Activated CD4-positive, alpha-beta T cell treated with anti-CD3 and anti-CD28 coated beads, Interleukin-2, Interleukin-4, amounts not matched to agents 100 ng/mL and 50 ng/mL, durations not matched to agents 16 hours and 8 hours (primary cell): ENCODE measurements around the gene GOLGA5.
"Not testable (repeated sequence)": the region's sequence is repeated elsewhere in the genome, so short reads cannot be mapped to it uniquely, and the experiment has no call there.

ENCODE experiments used
- DNase-seq: peaks from one replicate; pipeline ENCODE4 v3.0.0-alpha.2; 2020; ENCODE audit warnings: low spot score

The GOLGA5 gene

GRCh38 chr14:92778868-92779565 lies 15.1 kb upstream of the GOLGA5 start:
- DNase-seq: not testable (repeated sequence)

GRCh38 chr14:92780444-92781232 lies 13.5 kb upstream of the GOLGA5 start:
- DNase-seq: no peak

- no peak for DNase-seq
Observed at GRCh38 chr14:92781350-92781749, 12.8 kb upstream of the GOLGA5 start.

GRCh38 chr14:92783813-92784431 lies 10.2 kb upstream of the GOLGA5 start:
- peak; percentile 63 for DNase-seq

- no peak for DNase-seq
Observed at GRCh38 chr14:92785667-92786426, 8.3 kb upstream of the GOLGA5 start.

GRCh38 chr14:92786427-92786756 lies 7.7 kb upstream of the GOLGA5 start:
- no peak for DNase-seq

- no peak for DNase-seq
Observed at GRCh38 chr14:92787554-92787953, 6.6 kb upstream of the GOLGA5 start.

GRCh38 chr14:92789457-92790089 lies 4.5 kb upstream of the GOLGA5 start:
- DNase-seq: no peak

- no peak for DNase-seq
Observed at GRCh38 chr14:92792885-92793284, 1.2 kb upstream of the GOLGA5 start.

- no peak for DNase-seq
Observed at GRCh38 chr14:92794547-92794941, 439 bp downstream of the GOLGA5 start.

GRCh38 chr14:92794961-92795360 lies 856 bp downstream of the GOLGA5 start:
- no peak for DNase-seq

- DNase-seq: no peak
Observed at GRCh38 chr14:92797935-92798653, 4.0 kb downstream of the GOLGA5 start.

GRCh38 chr14:92798811-92799210 lies 4.7 kb downstream of the GOLGA5 start:
- DNase-seq: no peak

- DNase-seq: no peak
Observed at GRCh38 chr14:92800012-92800411, 5.9 kb downstream of the GOLGA5 start.

GRCh38 chr14:92800525-92800924 lies 6.4 kb downstream of the GOLGA5 start:
- DNase-seq: no peak

- no peak for DNase-seq
Observed at GRCh38 chr14:92801917-92802316, 7.8 kb downstream of the GOLGA5 start.

GRCh38 chr14:92802678-92803077 lies 8.6 kb downstream of the GOLGA5 start:
- DNase-seq: no peak

- DNase-seq: no peak
Observed at GRCh38 chr14:92813201-92813600, 19.1 kb downstream of the GOLGA5 start.

- no peak for DNase-seq
Observed at GRCh38 chr14:92819011-92819597, 25.0 kb downstream of the GOLGA5 start.

- not testable (repeated sequence) for DNase-seq
Observed at GRCh38 chr14:92819680-92820535, 25.8 kb downstream of the GOLGA5 start.
